ENCODE results near the gene SLC25A3.

- TF ChIP-seq YY1 (tag by site-specific recombination; IDR thresholded peaks at IDR 0.05) (no peak), ZNF704 (tag by site-specific recombination; IDR thresholded peaks at IDR 0.05) (no peak), CTCF (tag by site-specific recombination; IDR thresholded peaks at IDR 0.05) (no peak), REST (tag by site-specific recombination; IDR thresholded peaks at IDR 0.05) (no peak), ZNF26 (tag by site-specific recombination; IDR thresholded peaks at IDR 0.05) (no peak), ZNF626 (tag by site-specific recombination; IDR thresholded peaks at IDR 0.05) (no peak)
Observed at GRCh38 chr12:98544751-98545150, 48.7 kb upstream of the SLC25A3 start.

Data from HEK293 (cell line).